Suprapubic skin (tissue), 4 donors: ENCODE measurements around the gene APOL1. TPM values are rescaled to one million over a fixed set of nuclear protein-coding genes. Genes with fewer than 3 reads are reported as not detected.

Experiments used
- DNase-seq, 2 donors: peaks; one replicate each; pipeline ENCODE4 v3.0.0-alpha.2; 2019; ENCODE audit warnings: low spot score in 2 of 2
- H3K27ac ChIP-seq: fragments of 200-600 bp; sonication (generic); one replicate; pipeline ENCODE4 v1.5.1; 2019
- H3K27me3 ChIP-seq: fragments of 200-600 bp; sonication (generic); one replicate; pipeline ENCODE4 v1.5.1; 2019
- H3K36me3 ChIP-seq: fragments of 200-600 bp; sonication (generic); one replicate; pipeline ENCODE4 v1.5.1; 2019
- H3K4me1 ChIP-seq: fragments of 200-600 bp; sonication (generic); one replicate; pipeline ENCODE4 v1.5.1; 2019
- H3K4me3 ChIP-seq: fragments of 200-600 bp; sonication (generic); one replicate; pipeline ENCODE4 v1.5.1; 2019; ENCODE audit warnings: mild to moderate bottlenecking
- H3K9me3 ChIP-seq: fragments of 200-600 bp; sonication (generic); one replicate; pipeline ENCODE4 v1.5.1; 2019
- EP300 ChIP-seq: sonication (generic); formaldehyde crosslinking; IDR thresholded peaks from one replicate; pipeline ENCODE4 v1.6.1; 2017; ENCODE audit warnings: antibody characterized with exemption
- POLR2A ChIP-seq, 2 donors: fragments of 450-650 bp; IDR thresholded peaks; one replicate each; pipeline ENCODE4 v1.6.1; 2017; ENCODE audit warnings: antibody characterized with exemption in 2 of 2, mild to moderate bottlenecking in 2 of 2, moderate library complexity in 2 of 2
- POLR2AphosphoS5 ChIP-seq, 3 donors: sonication (generic); formaldehyde crosslinking; IDR thresholded peaks; one replicate each; pipeline ENCODE4 v1.6.1; 2017; ENCODE audit warnings: antibody characterized with exemption in 3 of 3
- WGBS: methylation state at CpG from one replicate; pipeline ENCODE4 v1.1.5; 2018; 5-methylcytosine and 5-hydroxymethylcytosine counted together
- total RNA-seq, 4 donors: library from RNA; depleted of rRNA; stranded (reverse); fragments of >200 nt; gene quantifications; one replicate each; pipeline ENCODE4 v1.1.0, GENCODE V29; 2016
- TF ChIP-seq, protein P1 (sequence below), 2 donors: fragments of 200-600 bp in 1 of 2; fragments of 450-650 bp in 1 of 2; sonication (generic) in 1 of 2; IDR thresholded peaks; one replicate each; pipeline ENCODE4 v1.5.1; 2016 to 2019; ENCODE audit warnings: antibody characterized with exemption in 2 of 2, mild to moderate bottlenecking in 1 of 2, moderate library complexity in 1 of 2

Gene APOL1
- total RNA-seq, 4 donors from 2014 or later: 1.2 to 7.3 (median 3.0) TPM

DNA sequence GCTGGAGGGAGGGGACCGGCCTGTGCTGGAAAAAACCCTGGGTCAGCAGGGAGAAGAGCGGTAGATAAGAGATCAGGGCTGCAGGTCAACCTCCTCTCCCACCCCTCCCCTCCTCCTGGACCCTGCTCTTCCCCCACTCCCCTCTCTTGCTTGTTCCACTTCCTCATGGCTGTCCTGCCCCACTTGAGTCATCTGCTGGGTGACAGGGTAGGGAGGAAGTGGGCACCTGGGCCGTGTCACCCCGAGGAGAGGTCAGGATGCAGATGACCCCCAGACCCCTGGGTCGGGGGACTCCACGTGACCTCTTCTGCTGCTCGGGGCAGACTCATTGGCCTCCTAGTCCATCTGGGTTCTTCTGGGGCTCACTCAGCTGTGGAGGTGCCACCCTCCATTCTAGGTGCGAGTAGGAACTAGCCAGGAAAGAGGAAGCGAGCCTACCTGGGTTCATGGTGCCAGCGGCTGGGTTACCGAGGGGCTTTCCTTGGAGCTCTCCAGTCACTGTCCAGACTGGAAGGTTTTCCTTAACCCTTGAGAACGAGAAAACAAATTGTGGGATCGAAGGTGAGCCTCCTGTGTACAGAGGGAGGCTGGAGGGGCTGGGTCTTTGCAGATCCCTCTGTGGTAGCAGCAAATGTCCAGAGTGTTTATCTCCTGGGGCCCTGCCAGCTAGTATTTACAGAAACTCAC is 20.1 kb upstream of the APOL1 start:
- DNase-seq: no peak
- WGBS: 92% methylated on average over 10 of the region's 13 CpGs
- H3K4me3 ChIP-seq: no peak overlapping the region
- H3K27me3 ChIP-seq: no peaks in the 10 kb centered on the region
- H3K9me3 ChIP-seq: no peaks in the 10 kb centered on the region
- H3K36me3 ChIP-seq: peaks cover 52% of the 10 kb centered on the region
- TF ChIP-seq POLR2A (IDR thresholded peaks at IDR 0.05): no peak
- no peak for TF ChIP-seq EP300
- TF ChIP-seq, protein P1, sequence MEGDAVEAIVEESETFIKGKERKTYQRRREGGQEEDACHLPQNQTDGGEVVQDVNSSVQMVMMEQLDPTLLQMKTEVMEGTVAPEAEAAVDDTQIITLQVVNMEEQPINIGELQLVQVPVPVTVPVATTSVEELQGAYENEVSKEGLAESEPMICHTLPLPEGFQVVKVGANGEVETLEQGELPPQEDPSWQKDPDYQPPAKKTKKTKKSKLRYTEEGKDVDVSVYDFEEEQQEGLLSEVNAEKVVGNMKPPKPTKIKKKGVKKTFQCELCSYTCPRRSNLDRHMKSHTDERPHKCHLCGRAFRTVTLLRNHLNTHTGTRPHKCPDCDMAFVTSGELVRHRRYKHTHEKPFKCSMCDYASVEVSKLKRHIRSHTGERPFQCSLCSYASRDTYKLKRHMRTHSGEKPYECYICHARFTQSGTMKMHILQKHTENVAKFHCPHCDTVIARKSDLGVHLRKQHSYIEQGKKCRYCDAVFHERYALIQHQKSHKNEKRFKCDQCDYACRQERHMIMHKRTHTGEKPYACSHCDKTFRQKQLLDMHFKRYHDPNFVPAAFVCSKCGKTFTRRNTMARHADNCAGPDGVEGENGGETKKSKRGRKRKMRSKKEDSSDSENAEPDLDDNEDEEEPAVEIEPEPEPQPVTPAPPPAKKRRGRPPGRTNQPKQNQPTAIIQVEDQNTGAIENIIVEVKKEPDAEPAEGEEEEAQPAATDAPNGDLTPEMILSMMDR (IDR thresholded peaks at IDR 0.05): no peak
- no peak for TF ChIP-seq POLR2AphosphoS5 (IDR thresholded peaks at IDR 0.05)
- peaks cover 21% of the 10 kb centered on the region for H3K4me1 ChIP-seq
- no peak overlapping the region for H3K27ac ChIP-seq

DNA sequence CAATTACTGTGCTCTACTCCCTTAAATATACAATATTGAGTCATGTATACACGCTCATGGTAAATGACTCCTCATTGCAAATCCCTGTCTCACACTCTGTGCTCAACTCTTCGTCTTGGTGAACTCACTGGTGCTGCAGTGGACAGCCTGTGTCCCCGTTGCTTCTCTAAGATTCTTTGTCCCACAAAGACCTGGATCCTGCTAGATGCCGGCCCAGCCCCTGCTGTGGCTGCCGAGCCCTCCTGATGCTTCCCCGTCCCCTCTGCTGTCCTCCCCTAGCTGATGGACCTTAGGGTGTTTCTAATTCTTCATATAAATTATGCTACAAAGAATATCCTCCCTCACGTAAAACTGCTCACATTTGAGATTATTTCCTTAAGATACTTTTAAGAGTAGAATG is 19.1 kb upstream of the APOL1 start:
- 90% methylated on average over 7 of the region's 7 CpGs for WGBS
- no peak overlapping the region for H3K4me3 ChIP-seq
- H3K4me1 ChIP-seq: peaks cover 30% of the 10 kb centered on the region

DNA sequence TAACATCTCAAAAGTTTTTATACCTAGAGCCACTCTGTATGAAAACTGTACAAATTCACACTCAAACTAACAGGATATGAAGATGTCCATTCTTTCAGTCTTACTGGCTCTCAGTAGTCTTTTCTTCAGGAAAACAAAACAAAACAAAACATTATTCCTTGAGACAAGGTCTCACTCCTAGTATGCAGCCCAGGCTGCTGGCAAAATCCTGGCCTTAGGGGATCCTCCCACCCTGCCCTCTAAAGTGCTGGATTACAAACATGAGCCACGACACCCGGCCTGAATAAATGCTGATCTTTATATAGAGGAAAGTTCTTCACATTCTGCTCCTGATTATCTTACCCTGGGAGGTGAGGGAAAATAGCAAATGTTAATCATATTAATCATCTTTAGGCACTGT is 18.7 kb upstream of the APOL1 start:
- DNase-seq: no peak
- Histone ChIP-seq H3K27ac (no peak overlapping the region), H3K27me3 (no peaks in the 10 kb centered on the region), H3K4me3 (no peak overlapping the region), H3K36me3 (peaks cover 41% of the 10 kb centered on the region), H3K9me3 (no peaks in the 10 kb centered on the region), H3K4me1 (peaks cover 33% of the 10 kb centered on the region)
- TF ChIP-seq, protein P1 (IDR thresholded peaks at IDR 0.05): no peak
- TF ChIP-seq EP300 (no peak), POLR2A (IDR thresholded peaks at IDR 0.05) (no peak), POLR2AphosphoS5 (IDR thresholded peaks at IDR 0.05) (no peak)
- 58% methylated on average over 2 of the region's 2 CpGs for WGBS

More for the DNA sequence above, 19.1 kb upstream of the APOL1 start:
- no peak overlapping the region for H3K27ac ChIP-seq
- TF ChIP-seq POLR2AphosphoS5 (IDR thresholded peaks at IDR 0.05) (no peak), POLR2A (IDR thresholded peaks at IDR 0.05) (no peak), EP300 (no peak)
- TF ChIP-seq, protein P1 (IDR thresholded peaks at IDR 0.05): no peak
- DNase-seq: no peak
- no peaks in the 10 kb centered on the region for H3K27me3 ChIP-seq
- no peaks in the 10 kb centered on the region for H3K9me3 ChIP-seq
- H3K36me3 ChIP-seq: peaks cover 45% of the 10 kb centered on the region

DNA sequence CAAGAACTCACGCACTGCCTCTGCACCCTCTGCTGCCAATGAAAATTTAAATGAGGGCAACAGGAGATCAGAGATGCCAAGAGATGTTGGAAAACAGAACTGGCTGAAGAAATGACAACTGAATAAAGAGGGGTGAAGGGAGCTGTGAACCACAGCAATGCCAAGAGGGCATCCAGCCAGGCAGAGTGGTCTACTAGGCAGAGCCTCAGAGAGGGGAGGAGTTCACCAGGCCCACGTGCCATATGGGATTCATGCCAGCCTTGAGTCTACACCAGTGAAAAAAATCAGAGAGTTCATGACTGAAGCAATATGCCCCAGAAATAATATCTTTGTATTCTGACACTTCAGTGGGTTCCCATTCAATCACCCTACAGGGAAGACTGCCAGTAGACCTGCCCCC is 18.0 kb upstream of the APOL1 start:
- Histone ChIP-seq H3K9me3 (no peaks in the 10 kb centered on the region), H3K27me3 (no peaks in the 10 kb centered on the region), H3K4me3 (no peak overlapping the region), H3K36me3 (peaks cover 34% of the 10 kb centered on the region), H3K27ac (no peak overlapping the region), H3K4me1 (peaks cover 37% of the 10 kb centered on the region)
- DNase-seq: no peak
- TF ChIP-seq POLR2AphosphoS5 (IDR thresholded peaks at IDR 0.05): no peak
- no peak for TF ChIP-seq POLR2A (IDR thresholded peaks at IDR 0.05)
- TF ChIP-seq, protein P1 (IDR thresholded peaks at IDR 0.05): no peak
- no peak for TF ChIP-seq EP300
- 37% methylated on average over 2 of the region's 2 CpGs for WGBS

DNA sequence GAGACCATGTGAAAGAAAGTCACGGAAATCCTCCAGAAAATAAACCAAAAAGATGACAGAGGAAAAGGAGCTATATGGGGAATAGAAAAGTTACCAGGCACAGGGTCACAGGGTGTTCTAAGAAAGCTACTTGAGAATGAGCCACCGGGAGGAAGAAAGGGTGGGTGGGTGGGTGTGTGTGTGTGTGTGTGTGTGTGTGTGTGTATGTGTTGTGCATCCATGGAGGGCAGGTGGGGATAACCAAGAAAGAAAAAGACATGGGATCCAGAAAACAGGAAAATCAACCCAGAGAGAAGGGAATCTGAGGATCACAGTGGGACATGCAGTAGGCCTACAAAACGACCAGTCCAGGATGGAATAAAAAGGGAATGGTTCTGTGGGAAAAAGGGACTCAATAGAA is 17.3 kb upstream of the APOL1 start:
- no peak overlapping the region for H3K4me3 ChIP-seq
- H3K9me3 ChIP-seq: no peaks in the 10 kb centered on the region
- peaks cover 38% of the 10 kb centered on the region for H3K4me1 ChIP-seq
- 86% methylated on average over 3 of the region's 3 CpGs for WGBS
- peaks cover 27% of the 10 kb centered on the region for H3K36me3 ChIP-seq
- no peak for TF ChIP-seq POLR2AphosphoS5 (IDR thresholded peaks at IDR 0.05)
- TF ChIP-seq, protein P1 (IDR thresholded peaks at IDR 0.05): no peak
- no peak for TF ChIP-seq EP300
- TF ChIP-seq POLR2A (IDR thresholded peaks at IDR 0.05): no peak
- DNase-seq: no peak
- H3K27me3 ChIP-seq: no peaks in the 10 kb centered on the region
- H3K27ac ChIP-seq: no peak overlapping the region
